Measurements from ENCODE around the gene SCAPER.
"Not testable (repeated sequence)": the region's sequence is repeated elsewhere in the genome, so short reads cannot be mapped to it uniquely, and the experiment has no call there.

SCAPER gene

GRCh38 chr15:76566276-76566675, 338.9 kb downstream of the SCAPER start:
- DNase-seq = no peak

DNA sequence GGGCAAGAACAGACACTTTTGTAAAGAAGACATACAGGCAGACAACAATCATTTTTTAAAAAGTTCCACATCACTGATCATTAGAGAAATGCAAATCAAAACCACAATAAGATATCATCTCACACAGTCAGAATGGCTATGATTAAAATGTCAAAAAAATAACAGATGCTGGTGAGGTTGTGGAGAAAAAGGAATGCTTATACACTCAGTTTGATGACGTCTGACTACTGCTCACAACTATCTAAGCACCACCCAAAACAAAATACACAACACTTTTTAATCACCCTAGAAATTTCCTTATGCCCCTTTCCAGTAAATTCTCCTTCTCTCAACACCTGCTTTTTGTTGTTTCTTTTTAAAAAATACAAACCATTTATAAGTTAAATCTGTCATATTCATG, 339.8 kb downstream of the SCAPER start:
- no peak for DNase-seq

- DNase-seq = no peak
Measured at GRCh38 chr15:76555247-76555646, 349.9 kb downstream of the SCAPER start.

GRCh38 chr15:76553564-76553963, 351.6 kb downstream of the SCAPER start:
- no peak for DNase-seq

DNA sequence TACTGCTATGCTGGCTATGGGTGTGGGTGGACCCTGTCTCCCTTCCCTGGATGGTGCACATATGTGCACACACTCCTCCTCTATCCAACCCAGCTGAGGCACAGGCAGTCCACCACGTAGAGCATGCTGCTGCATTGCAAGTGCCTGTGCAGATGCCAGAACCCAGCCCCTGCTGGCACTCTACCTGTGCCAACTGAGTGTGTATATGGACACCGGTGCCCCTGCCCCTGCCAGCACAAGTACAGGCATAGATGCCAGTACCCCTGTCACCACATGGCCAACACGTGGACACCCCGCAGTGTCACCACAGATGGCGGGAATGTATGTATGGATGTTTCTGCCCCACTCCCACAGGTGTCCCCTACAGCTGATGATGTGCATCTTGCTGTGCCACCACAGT, 352.0 kb downstream of the SCAPER start:
- DNase-seq = no peak

- no peak for DNase-seq
Measured at GRCh38 chr15:76546805-76547204, 358.3 kb downstream of the SCAPER start.

GRCh38 chr15:76533995-76534394, 371.1 kb downstream of the SCAPER start:
- no peak for DNase-seq

GRCh38 chr15:76533060-76533820, 371.9 kb downstream of the SCAPER start:
- no peak for DNase-seq

DNA sequence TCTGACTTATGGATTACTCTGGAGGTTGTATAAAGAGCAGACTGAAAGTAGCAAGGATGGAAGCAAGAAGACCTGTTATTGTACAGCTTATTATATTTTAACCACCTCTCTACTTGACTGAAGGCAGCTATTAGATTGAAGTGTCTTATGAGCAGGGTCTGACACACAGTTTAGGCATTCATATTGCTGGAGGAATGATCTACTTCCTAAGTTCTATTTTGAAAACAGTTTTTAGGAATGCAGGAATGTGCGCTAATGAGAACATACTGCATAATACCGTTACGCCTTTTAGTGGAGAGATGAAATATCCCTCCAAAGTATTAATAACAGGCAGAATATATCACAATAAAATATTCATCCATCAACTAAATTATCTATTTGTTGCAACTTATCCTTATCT, 375.2 kb downstream of the SCAPER start:
- DNase-seq = no peak

DNA sequence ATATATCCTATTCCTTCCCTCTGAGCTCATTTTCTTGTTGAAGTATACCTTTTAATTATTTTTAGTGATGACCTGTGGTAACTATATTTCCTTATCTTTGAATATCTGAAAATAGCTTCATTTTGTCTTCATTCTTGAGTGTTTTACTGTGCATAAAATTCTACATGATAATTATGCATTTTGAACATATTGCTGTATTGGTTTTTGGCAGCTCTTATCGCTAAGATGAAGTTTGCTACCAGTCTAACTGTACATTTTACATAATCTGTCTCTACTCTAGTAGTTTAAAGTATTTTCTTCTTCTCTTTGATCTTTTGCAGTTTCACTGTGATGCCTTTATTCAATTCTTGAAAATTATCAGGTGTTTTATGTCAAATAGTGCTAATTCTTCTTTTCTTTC, 379.0 kb downstream of the SCAPER start:
- no peak for DNase-seq

DNA sequence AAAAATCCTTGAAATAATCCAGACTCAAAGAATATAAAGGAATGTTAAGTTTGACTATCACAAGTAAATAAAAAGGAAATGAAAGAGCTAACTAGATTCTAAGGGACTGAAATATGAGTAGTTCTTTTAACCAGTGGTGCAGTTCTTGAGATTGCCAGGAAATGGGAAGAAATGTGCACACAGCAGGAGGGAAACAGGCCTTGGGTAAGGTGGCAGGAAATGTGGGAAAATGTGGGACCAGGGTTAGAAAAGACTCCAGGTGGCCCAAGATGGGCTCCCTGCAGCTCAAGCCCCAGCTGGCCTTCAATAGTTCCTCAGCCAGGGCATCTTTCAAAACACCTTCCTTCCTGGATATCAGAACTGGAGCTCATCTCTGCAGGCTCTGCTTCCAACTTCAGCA, 387.2 kb downstream of the SCAPER start:
- no peak for DNase-seq

- DNase-seq = no peak
Measured at GRCh38 chr15:76514282-76514681, 390.9 kb downstream of the SCAPER start.

GRCh38 chr15:76512971-76513370, 392.2 kb downstream of the SCAPER start:
- no peak for DNase-seq

DNA sequence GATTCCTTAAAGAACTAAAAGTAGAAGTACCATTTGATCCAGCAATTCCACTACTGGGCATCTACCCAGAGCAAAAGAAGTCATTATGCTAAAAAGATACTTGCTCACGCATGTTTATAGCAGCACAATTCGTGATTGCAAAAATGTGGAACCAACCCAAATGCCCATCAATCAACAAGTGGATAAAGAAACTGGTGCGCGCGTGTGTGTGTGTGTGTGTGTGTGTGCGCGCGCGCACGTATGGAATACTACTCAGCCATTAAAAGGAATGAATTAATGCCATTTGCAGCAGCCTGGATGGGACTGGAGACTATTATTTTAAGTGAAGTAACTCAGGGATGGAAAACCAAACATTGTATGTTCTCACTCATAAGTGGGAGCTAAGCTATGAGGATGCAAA, 394.5 kb downstream of the SCAPER start:
- DNase-seq = not testable (repeated sequence)

DNA sequence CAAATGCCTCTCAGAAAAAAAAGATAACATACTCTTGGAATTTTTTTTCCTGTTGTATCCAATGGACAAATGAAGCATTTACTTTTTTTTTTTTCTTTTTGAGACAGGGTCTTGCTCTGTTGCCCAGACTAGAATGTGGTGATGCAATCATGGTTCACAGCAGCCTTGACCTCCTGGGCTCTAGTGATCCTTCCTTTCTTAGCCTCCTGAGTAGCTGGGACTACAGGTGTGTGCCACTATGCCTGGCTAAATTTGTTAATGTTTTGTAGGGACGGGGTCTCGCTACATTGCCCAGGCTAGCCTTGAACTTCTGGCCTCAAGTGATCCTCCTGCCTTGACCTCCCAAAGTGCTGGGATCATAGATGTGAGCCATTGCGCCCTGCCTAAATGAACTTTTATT, 401.3 kb downstream of the SCAPER start:
- DNase-seq = no peak

DNA sequence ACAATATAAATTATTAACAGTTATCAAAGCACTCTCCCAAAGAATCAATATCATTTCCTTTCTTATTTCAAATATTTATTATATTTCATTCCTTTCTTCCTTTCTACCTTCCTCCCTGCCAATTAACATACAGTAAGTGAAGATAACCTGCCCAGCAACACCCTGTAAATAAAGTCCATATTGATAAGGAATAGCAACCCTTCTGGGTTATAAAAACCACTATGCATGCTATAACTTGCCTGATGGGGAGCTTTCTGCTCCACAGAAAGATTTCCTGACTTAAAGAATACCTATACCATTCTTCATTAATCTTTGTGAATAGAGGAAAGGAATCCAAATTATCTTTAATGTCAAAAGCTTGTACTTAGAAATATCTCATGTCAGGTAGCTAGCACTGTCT, 402.0 kb downstream of the SCAPER start:
- DNase-seq = no peak

GRCh38 chr15:76502678-76503077, 402.5 kb downstream of the SCAPER start:
- DNase-seq = no peak

GRCh38 chr15:76502185-76502584, 403.0 kb downstream of the SCAPER start:
- not testable (repeated sequence) for DNase-seq

DNA sequence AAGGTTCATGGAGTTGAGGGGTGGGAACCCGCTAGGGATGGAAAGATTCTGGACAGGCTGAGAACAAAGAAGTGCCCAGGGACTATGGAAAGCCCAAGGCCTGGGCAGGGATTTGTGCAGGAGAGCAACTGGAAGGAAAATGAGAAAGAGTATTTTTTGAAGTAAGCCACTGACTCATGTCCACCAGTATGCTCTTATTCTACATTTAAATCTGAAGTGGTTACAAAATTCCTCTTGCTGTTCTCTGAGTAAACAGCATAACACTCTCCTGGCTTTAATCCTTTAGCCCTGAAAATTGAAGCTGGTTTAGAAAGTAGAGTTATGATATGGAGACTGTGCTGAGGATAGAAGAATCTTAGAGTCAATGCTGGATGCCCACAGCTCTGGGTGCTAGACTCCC, 403.4 kb downstream of the SCAPER start:
- no peak for DNase-seq

DNA sequence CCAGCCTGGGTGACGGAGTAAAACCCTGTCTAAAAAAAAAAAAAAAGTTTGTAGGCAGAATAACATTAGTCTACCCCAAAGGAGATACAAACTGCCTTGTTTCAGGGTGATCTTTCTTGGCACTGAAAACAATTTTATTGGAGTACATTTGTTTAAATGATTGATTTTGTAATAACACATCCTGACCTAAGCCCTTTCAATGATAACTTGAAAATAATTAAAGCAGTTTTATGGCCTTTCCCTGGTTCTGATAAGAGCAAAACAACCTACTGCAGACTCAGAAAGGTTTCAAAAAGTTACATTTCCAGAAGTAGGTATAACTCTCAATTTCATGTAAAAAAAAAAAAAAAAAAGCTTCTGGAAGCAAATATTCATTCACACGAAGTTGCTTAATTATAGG, 404.1 kb downstream of the SCAPER start:
- DNase-seq = no peak

DNA sequence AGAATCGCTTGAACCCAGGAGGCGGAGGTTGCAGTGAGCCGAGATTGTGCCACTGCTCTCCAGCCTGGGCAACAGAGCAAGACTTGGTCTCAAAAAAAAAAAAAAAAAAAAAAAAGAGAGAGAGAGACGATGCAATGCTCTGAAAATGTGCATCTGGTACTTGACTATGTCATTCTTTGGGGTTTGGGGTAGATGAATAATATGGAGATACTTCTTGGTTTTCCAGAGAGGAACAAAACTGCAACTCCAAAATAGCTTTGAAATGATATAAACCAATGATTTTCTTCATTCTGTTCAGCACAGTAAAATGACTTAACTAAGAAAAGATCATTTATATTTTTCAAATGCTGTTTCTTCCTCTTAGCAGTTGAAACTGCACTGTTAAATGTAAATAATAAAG, 409.7 kb downstream of the SCAPER start:
- no peak for DNase-seq

DNA sequence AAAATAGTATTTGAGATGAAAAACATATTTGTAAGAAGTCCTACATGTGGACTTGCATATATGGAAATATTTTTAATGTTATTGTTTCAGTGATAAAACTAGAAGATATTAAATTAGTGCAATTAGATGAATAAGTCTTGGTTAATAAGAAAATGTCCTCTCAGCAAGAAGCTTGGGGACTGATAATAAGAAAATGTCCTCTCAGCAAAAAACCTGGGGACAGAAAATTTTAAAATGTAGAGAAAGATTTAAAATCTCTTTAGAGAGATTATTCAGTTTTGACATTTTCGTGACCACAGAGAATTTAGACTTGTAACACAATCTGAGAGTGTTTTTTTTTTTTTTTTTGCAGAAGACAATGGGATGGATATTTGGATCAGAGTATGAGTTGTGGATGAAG, 412.6 kb downstream of the SCAPER start:
- no peak for DNase-seq

- no peak for DNase-seq
Measured at GRCh38 chr15:76483752-76484151, 421.4 kb downstream of the SCAPER start.

- no peak for DNase-seq
Measured at GRCh38 chr15:76483018-76483417, 422.1 kb downstream of the SCAPER start.

DNA sequence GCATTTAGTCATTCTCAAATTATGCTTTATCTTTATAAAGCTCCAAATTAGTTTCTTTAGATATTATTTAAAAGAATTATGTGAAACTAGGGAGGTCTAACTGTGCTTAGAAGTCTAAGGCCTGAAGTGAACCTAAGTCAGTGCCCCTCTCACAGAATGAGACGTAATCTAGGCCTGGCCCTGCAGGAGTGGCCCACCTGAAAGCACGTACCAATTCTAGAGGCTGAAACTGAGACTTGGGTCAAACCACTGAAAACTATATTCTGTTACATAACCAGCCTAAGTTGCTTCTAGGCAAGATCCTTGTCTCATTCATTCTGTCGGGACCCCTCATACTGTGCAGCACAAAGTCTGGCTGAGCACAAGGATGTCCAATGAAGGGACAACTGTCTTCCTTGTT, 424.9 kb downstream of the SCAPER start:
- DNase-seq = no peak
